ENCODE data around the gene EEFSEC.

Gene EEFSEC

GRCh38 chr3:128372281-128372680 lies 219.0 kb downstream of the EEFSEC start:
- H3K4me3 ChIP-seq (ENCODE audit: low read depth, low read length): no peak overlapping the region
- no peak for TF ChIP-seq MYC (IDR thresholded peaks at IDR 0.05; ENCODE audit: low read depth, low read length)
- TF ChIP-seq CTCF (IDR thresholded peaks at IDR 0.05; ENCODE audit: low read depth, low read length): no peak
- TF ChIP-seq POLR2A (IDR thresholded peaks at IDR 0.05; ENCODE audit: extremely low read depth, insufficient read length): no peak
- no peak for DNase-seq (ENCODE audit: low read depth)

- no peak for TF ChIP-seq POLR2A (IDR thresholded peaks at IDR 0.05; ENCODE audit: extremely low read depth, insufficient read length)
- no peak for TF ChIP-seq MYC (IDR thresholded peaks at IDR 0.05; ENCODE audit: low read depth, low read length)
- no peak for TF ChIP-seq MAX (IDR thresholded peaks at IDR 0.05; ENCODE audit: low read depth, low read length)
- no peak for TF ChIP-seq CTCF (IDR thresholded peaks at IDR 0.05; ENCODE audit: low read depth, low read length)
- no peak overlapping the region for H3K4me3 ChIP-seq (ENCODE audit: low read depth, low read length)
- no peak for DNase-seq (ENCODE audit: low read depth)
Observed at GRCh38 chr3:128372707-128373533, 219.6 kb downstream of the EEFSEC start.

- TF ChIP-seq CTCF (IDR thresholded peaks at IDR 0.05; ENCODE audit: low read depth, low read length) (no peak), POLR2A (IDR thresholded peaks at IDR 0.05; ENCODE audit: extremely low read depth, insufficient read length) (no peak), MAX (IDR thresholded peaks at IDR 0.05; ENCODE audit: low read depth, low read length) (no peak), MYC (IDR thresholded peaks at IDR 0.05; ENCODE audit: low read depth, low read length) (no peak)
- no peak overlapping the region for H3K4me3 ChIP-seq (ENCODE audit: low read depth, low read length)
- DNase-seq (ENCODE audit: low read depth): no peak
Observed at GRCh38 chr3:128374746-128375445, 221.6 kb downstream of the EEFSEC start.

GRCh38 chr3:128376516-128376915 lies 223.2 kb downstream of the EEFSEC start:
- TF ChIP-seq MYC (IDR thresholded peaks at IDR 0.05; ENCODE audit: low read depth, low read length): no peak
- no peak for TF ChIP-seq CTCF (IDR thresholded peaks at IDR 0.05; ENCODE audit: low read depth, low read length)
- TF ChIP-seq POLR2A (IDR thresholded peaks at IDR 0.05; ENCODE audit: extremely low read depth, insufficient read length): no peak
- TF ChIP-seq MAX (IDR thresholded peaks at IDR 0.05; ENCODE audit: low read depth, low read length): no peak
- no peak overlapping the region for H3K4me3 ChIP-seq (ENCODE audit: low read depth, low read length)
- DNase-seq (ENCODE audit: low read depth): no peak

- no peak for DNase-seq (ENCODE audit: low read depth)
- H3K4me3 ChIP-seq (ENCODE audit: low read depth, low read length): no peak overlapping the region
- TF ChIP-seq POLR2A (IDR thresholded peaks at IDR 0.05; ENCODE audit: extremely low read depth, insufficient read length) (no peak), MAX (IDR thresholded peaks at IDR 0.05; ENCODE audit: low read depth, low read length) (no peak), CTCF (IDR thresholded peaks at IDR 0.05; ENCODE audit: low read depth, low read length) (no peak), MYC (IDR thresholded peaks at IDR 0.05; ENCODE audit: low read depth, low read length) (no peak)
Observed at GRCh38 chr3:128378631-128379347, 225.5 kb downstream of the EEFSEC start.

Measured in NB4 (cell line).